Uterus (tissue), 4 donors: ENCODE results near the gene MAP2. TPM values are rescaled to one million over a fixed set of nuclear protein-coding genes. Genes with fewer than 3 reads are reported as not detected.

ENCODE experiments used
- DNase-seq, 2 donors: peaks; one replicate each; pipeline ENCODE4 v3.0.0-alpha.2; 2019 to 2020
- H3K27ac ChIP-seq, 2 donors: fragments of 200-600 bp; sonication (generic); 1 replicate in 1 of 2; 2 replicates in 1 of 2; pipeline ENCODE4 v1.5.1; 2016 to 2018
- H3K27me3 ChIP-seq, 2 donors: fragments of 200-600 bp; sonication (generic); one replicate each; pipeline ENCODE4 v1.5.1; 2018 to 2019; ENCODE audit warnings: control low read depth in 1 of 2
- H3K36me3 ChIP-seq, 2 donors: fragments of 200-600 bp; sonication (generic); one replicate each; pipeline ENCODE4 v1.5.1; 2019; ENCODE audit warnings: control low read depth in 1 of 2
- H3K4me1 ChIP-seq, 2 donors: fragments of 200-600 bp; sonication (generic); one replicate each; pipeline ENCODE4 v1.5.1; 2018 to 2019; ENCODE audit warnings: control low read depth in 1 of 2
- H3K4me3 ChIP-seq, 2 donors: fragments of 200-600 bp; sonication (generic); 1 replicate in 1 of 2; 2 replicates in 1 of 2; pipeline ENCODE4 v1.5.1; 2018 to 2019; ENCODE audit warnings: mild to moderate bottlenecking in 1 of 2
- H3K9me3 ChIP-seq, 2 donors: fragments of 200-600 bp; sonication (generic); one replicate each; pipeline ENCODE4 v1.5.1; 2019; ENCODE audit warnings: control low read depth in 1 of 2
- POLR2A ChIP-seq, 2 donors: fragments of 450-650 bp; IDR thresholded peaks; one replicate each; pipeline ENCODE4 v1.6.1; 2016; ENCODE audit warnings: antibody characterized with exemption in 2 of 2, mild to moderate bottlenecking in 1 of 2, moderate library complexity in 1 of 2
- intact Hi-C: fragments of 100-400 bp; cut with DNase I; formaldehyde crosslinking; loops from one replicate; pipeline ENCODE4 v1.15.1; 2023; ENCODE audit warnings: low total_unique reads
- total RNA-seq, 4 donors: library from RNA; depleted of rRNA in 3 of 4; stranded (reverse); fragments of >200 nt in 3 of 4; gene quantifications; one replicate each; pipeline versions ENCODE4 v1.1.0 to v1.2.4, GENCODE V29; 2014 to 2023
- TF ChIP-seq, protein P1 (sequence below), 4 experiments: fragments of 200-600 bp in 2 of 4; fragments of 450-650 bp in 2 of 4; sonication (generic) in 2 of 4; IDR thresholded peaks; one replicate each; pipeline ENCODE4 v1.5.1; 2016 to 2019; ENCODE audit warnings: antibody characterized with exemption in 4 of 4, mild to moderate bottlenecking in 2 of 4, moderate library complexity in 1 of 4
- donor health status: DM: yes; HTN: yes; CAD: no.

Gene MAP2
- total RNA-seq, 4 donors from 2014 or later = 4.7 to 18.7 (median 7.6) TPM

- intact Hi-C loops = no loop called here
- Histone ChIP-seq H3K27me3 (no peaks in the 10 kb centered on the region), H3K4me1 (no peaks in the 10 kb centered on the region), H3K4me3 (no peak overlapping the region), H3K27ac (no peak overlapping the region), H3K9me3 (no peaks in the 10 kb centered on the region), H3K36me3 (no peaks in the 10 kb centered on the region)
- TF ChIP-seq, protein P1, sequence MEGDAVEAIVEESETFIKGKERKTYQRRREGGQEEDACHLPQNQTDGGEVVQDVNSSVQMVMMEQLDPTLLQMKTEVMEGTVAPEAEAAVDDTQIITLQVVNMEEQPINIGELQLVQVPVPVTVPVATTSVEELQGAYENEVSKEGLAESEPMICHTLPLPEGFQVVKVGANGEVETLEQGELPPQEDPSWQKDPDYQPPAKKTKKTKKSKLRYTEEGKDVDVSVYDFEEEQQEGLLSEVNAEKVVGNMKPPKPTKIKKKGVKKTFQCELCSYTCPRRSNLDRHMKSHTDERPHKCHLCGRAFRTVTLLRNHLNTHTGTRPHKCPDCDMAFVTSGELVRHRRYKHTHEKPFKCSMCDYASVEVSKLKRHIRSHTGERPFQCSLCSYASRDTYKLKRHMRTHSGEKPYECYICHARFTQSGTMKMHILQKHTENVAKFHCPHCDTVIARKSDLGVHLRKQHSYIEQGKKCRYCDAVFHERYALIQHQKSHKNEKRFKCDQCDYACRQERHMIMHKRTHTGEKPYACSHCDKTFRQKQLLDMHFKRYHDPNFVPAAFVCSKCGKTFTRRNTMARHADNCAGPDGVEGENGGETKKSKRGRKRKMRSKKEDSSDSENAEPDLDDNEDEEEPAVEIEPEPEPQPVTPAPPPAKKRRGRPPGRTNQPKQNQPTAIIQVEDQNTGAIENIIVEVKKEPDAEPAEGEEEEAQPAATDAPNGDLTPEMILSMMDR (IDR thresholded peaks at IDR 0.05) = no peak
- TF ChIP-seq POLR2A (IDR thresholded peaks at IDR 0.05) = no peak
- DNase-seq = no peak
These were observed 47.2 kb downstream of the MAP2 start for GRCh38 chr2:209471037-209471436.

GRCh38 chr2:209472112-209472832 lies 48.4 kb downstream of the MAP2 start:
- intact Hi-C loops = no loop called here
- no peak overlapping the region for H3K27ac ChIP-seq

DNA sequence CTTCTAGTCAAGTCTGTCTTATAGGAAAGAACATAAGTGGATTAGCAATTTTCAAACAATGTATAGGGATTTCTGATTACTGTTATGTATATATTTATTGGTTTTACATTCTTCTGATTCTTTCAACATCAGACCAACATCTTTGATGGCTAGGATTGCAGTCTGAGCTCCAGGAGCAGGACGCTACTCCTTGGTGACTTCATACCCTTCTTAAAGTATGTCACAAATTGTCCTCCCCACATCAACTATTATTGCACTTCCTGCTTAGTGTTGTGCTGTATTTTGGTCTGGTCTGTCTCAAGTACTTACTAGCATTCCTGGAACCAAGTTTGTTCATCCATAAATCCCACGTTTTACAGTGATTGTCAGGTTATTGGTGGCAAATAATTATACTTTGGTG lies 49.0 kb downstream of the MAP2 start:
- intact Hi-C loops = no loop called here
- no peak for DNase-seq

More at GRCh38 chr2:209472112-209472832, 48.4 kb downstream of the MAP2 start:
- no peaks in the 10 kb centered on the region for H3K4me1 ChIP-seq
- TF ChIP-seq, protein P1 (IDR thresholded peaks at IDR 0.05) = no peak
- TF ChIP-seq POLR2A (IDR thresholded peaks at IDR 0.05) = no peak
- no peak for DNase-seq
- no peak overlapping the region for H3K4me3 ChIP-seq
- H3K27me3 ChIP-seq = no peaks in the 10 kb centered on the region
- H3K36me3 ChIP-seq = no peaks in the 10 kb centered on the region
- no peaks in the 10 kb centered on the region for H3K9me3 ChIP-seq

GRCh38 chr2:209473930-209474419 lies 50.1 kb downstream of the MAP2 start:
- no peak overlapping the region for H3K4me3 ChIP-seq
- intact Hi-C loops = no loop called here
- H3K27ac ChIP-seq = no peak overlapping the region
- H3K9me3 ChIP-seq = no peaks in the 10 kb centered on the region
- H3K27me3 ChIP-seq = no peaks in the 10 kb centered on the region
- TF ChIP-seq, protein P1 (IDR thresholded peaks at IDR 0.05) = no peak
- no peak for TF ChIP-seq POLR2A (IDR thresholded peaks at IDR 0.05)
- no peak for DNase-seq
- H3K36me3 ChIP-seq = no peaks in the 10 kb centered on the region
- H3K4me1 ChIP-seq = no peaks in the 10 kb centered on the region

More for the DNA sequence above, 49.0 kb downstream of the MAP2 start:
- TF ChIP-seq POLR2A (IDR thresholded peaks at IDR 0.05) = no peak
- TF ChIP-seq, protein P1 (IDR thresholded peaks at IDR 0.05) = no peak
- Histone ChIP-seq H3K27ac (no peak overlapping the region), H3K4me1 (no peaks in the 10 kb centered on the region), H3K27me3 (no peaks in the 10 kb centered on the region), H3K9me3 (no peaks in the 10 kb centered on the region), H3K4me3 (no peak overlapping the region), H3K36me3 (no peaks in the 10 kb centered on the region)

- intact Hi-C loops = no loop called here
- TF ChIP-seq POLR2A (IDR thresholded peaks at IDR 0.05) = no peak
- TF ChIP-seq, protein P1 (IDR thresholded peaks at IDR 0.05) = no peak
- H3K27ac ChIP-seq = no peak overlapping the region
- H3K27me3 ChIP-seq = no peaks in the 10 kb centered on the region
- H3K9me3 ChIP-seq = no peaks in the 10 kb centered on the region
- no peaks in the 10 kb centered on the region for H3K4me1 ChIP-seq
- DNase-seq = no peak
- no peak overlapping the region for H3K4me3 ChIP-seq
- no peaks in the 10 kb centered on the region for H3K36me3 ChIP-seq
These were observed 51.1 kb downstream of the MAP2 start for GRCh38 chr2:209474960-209475359.
